ENCODE results near the gene PLXNA2.

The PLXNA2 gene

DNA sequence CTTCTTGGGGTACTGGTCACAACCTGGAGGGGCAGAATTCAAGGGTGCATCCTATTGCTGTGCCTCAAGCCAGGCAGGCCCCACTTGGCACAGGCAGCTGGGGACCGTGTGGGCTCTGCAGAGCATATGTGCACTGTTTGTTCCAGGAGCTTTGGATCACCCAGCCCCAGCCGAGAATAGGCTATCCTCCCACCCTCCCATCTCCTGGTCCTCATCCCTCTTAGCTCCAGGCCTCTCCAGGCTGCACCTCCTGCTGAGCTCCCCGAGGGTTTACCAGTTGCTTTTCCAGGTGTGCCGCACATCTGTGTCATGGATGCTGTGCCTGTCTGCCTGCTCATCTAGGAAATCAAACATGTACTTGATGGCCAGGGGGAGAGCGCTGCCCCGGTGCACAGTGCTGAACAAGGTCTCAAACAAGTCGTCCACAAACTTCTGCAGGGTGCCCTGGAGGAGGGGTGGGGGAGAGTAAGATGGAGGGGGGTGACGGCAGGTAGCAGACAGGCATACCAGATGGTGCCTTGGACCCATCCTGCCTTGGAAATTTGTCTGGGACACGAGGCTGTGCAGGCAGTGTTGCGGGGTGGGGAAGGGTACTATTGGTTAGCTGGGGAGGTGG, 212.8 kb downstream of the PLXNA2 start:
- Mint-ChIP-seq H3K27ac (no peak overlapping the region), H3K4me3 (no peak overlapping the region), H3K9me3 (no peaks in the 10 kb centered on the region), H3K36me3 (no peaks in the 10 kb centered on the region), H3K4me1 (no peaks in the 10 kb centered on the region)
- DNase-seq (ENCODE audit: low spot score in 2 of 2): no peak
- no peak for ATAC-seq

DNA sequence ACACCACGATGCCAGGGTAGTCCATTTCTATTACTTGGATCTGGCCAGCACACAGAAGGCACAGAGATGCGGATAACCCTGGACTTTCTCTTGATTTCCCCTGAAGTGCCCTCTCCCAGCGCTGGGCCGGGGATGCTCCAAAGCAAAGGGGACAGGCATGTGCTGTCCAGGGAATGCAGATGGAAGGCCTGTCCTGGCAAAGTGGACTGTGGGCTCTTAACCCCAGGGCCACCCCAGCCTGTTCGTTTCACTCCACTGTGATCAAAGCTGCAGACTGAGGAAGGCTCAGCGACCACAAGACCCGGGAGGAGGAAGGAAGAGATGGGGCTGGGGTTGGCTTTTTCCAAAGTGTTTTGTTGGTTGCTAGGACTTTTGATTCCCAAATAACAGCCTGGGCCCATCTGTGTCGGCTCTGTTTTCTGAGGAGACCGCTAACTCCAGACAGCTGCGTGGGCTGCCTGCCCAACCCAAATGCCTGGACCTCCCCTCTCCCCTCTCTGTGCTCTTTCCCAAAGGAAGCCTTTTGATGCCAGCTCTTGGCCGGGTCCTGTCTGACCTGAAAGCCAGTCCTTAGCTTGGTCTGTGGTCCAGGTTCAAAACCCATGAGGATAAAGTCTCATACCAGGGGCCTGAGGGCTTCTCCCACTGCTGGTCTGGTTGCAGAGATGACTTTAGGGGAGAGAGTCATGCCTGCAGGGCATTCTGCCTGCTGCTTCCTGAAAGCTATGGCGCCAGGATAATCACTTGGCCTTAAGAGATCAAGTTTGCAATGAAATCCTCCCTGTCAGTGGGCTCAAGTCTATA, 213.7 kb downstream of the PLXNA2 start:
- H3K4me3 Mint-ChIP-seq: no peak overlapping the region
- H3K9me3 Mint-ChIP-seq: no peaks in the 10 kb centered on the region
- ATAC-seq: no peak
- no peak overlapping the region for H3K27ac Mint-ChIP-seq
- no peaks in the 10 kb centered on the region for H3K36me3 Mint-ChIP-seq
- no peaks in the 10 kb centered on the region for H3K4me1 Mint-ChIP-seq
- DNase-seq (ENCODE audit: low spot score in 2 of 2): no peak

GRCh38 chr1:208029381-208030287, 214.6 kb downstream of the PLXNA2 start:
- Mint-ChIP-seq H3K36me3 (no peaks in the 10 kb centered on the region), H3K4me1 (no peaks in the 10 kb centered on the region), H3K4me3 (no peak overlapping the region), H3K27ac (no peak overlapping the region), H3K9me3 (no peaks in the 10 kb centered on the region)
- DNase-seq (ENCODE audit: low spot score in 2 of 2) (no peak), ATAC-seq (no peak)

- no peaks in the 10 kb centered on the region for H3K9me3 Mint-ChIP-seq
- DNase-seq (ENCODE audit: low spot score in 2 of 2) (no peak), ATAC-seq (no peak)
- no peak overlapping the region for H3K4me3 Mint-ChIP-seq
- H3K36me3 Mint-ChIP-seq: no peaks in the 10 kb centered on the region
- no peak overlapping the region for H3K27ac Mint-ChIP-seq
- no peaks in the 10 kb centered on the region for H3K4me1 Mint-ChIP-seq
Observed at GRCh38 chr1:208028526-208028925, 215.7 kb downstream of the PLXNA2 start.

GRCh38 chr1:208027861-208028260, 216.3 kb downstream of the PLXNA2 start:
- H3K4me1 Mint-ChIP-seq: no peaks in the 10 kb centered on the region
- H3K36me3 Mint-ChIP-seq: no peaks in the 10 kb centered on the region
- ATAC-seq (no peak), DNase-seq (ENCODE audit: low spot score in 2 of 2) (no peak)
- no peak overlapping the region for H3K4me3 Mint-ChIP-seq
- H3K9me3 Mint-ChIP-seq: no peaks in the 10 kb centered on the region
- no peak overlapping the region for H3K27ac Mint-ChIP-seq

DNA sequence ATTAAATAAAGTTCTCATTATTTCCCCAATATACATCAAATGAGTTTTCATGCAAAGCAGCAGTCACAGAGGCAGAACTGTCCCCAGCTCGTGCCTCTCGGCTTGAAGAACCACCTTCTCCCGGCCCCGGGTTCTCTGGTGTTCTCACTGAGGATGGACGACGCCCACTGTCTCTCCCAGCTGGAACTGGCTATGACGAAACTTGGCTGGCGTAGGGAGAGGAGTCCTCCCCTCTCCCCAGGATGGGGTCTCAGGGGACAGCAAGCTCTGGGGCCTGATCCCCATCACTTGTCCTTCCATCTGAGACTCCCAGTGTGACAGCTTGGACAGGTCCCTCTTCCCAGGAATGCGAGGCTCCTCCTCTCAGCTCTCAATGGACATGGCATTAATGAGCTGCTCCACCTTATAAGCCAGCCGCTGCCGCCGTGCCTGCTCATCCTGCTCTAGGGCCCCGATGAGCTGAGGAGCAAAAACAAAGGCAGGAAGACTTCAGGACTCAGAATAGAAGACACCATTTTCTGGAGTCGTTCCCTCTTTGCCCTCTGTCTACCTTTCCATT, 217.2 kb downstream of the PLXNA2 start:
- no peak for ATAC-seq
- Mint-ChIP-seq H3K36me3 (no peaks in the 10 kb centered on the region), H3K4me1 (no peaks in the 10 kb centered on the region), H3K9me3 (no peaks in the 10 kb centered on the region), H3K4me3 (no peak overlapping the region), H3K27ac (no peak overlapping the region)
- no peak for DNase-seq (ENCODE audit: low spot score in 2 of 2)

GRCh38 chr1:208025031-208025430, 219.2 kb downstream of the PLXNA2 start:
- Mint-ChIP-seq H3K27ac (no peak overlapping the region), H3K36me3 (no peaks in the 10 kb centered on the region), H3K9me3 (no peaks in the 10 kb centered on the region), H3K4me3 (no peak overlapping the region), H3K4me1 (no peaks in the 10 kb centered on the region)
- DNase-seq (ENCODE audit: low spot score in 2 of 2): no peak
- ATAC-seq: no peak

DNA sequence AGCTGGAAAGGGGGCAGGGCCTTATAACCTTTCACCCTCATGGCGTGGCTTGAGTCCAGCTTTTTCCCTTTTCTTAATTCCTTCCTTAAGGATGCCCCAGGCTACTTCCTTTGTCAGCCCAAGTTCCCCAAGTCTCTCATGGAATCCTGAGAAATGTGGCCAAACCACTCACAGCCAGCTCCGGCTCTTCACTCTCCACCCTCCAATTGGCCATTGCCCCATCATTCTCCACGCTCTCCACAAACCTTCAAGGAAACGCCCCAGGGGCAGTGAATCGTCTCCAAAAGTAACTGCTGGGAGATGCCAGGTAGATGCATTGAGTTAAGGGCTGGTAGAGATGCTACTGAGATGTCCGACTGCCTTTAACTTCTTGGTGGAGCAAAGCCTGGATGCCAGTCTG, 219.8 kb downstream of the PLXNA2 start:
- DNase-seq (ENCODE audit: low spot score in 2 of 2): no peak
- Mint-ChIP-seq H3K4me1 (no peaks in the 10 kb centered on the region), H3K9me3 (no peaks in the 10 kb centered on the region), H3K27ac (no peak overlapping the region), H3K36me3 (no peaks in the 10 kb centered on the region), H3K4me3 (no peak overlapping the region)
- ATAC-seq: no peak

- Mint-ChIP-seq H3K36me3 (no peaks in the 10 kb centered on the region), H3K9me3 (no peaks in the 10 kb centered on the region), H3K4me1 (no peaks in the 10 kb centered on the region), H3K27ac (no peak overlapping the region), H3K4me3 (no peak overlapping the region)
- ATAC-seq (no peak), DNase-seq (ENCODE audit: low spot score in 2 of 2) (no peak)
Observed at GRCh38 chr1:208019257-208019656, 224.9 kb downstream of the PLXNA2 start.

DNA sequence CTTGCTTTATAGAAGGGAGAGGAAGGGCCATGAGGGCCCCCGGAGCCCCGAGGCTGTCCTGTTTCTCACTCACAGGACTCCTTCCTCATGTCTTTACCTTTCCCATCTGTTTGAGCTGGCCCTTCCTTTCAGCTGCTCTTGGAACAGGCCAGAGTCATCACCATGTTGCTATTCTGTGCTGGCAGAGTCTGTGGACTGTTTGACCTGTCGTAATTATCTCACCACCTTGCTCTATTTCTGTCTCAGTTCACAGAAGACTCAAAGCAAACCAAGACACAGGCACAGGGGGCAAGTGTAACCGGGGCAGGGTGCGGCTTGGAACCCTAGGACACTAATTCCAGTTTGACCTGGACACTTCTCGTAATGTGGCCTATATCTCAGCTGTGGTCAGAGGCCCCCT, 228.9 kb downstream of the PLXNA2 start:
- DNase-seq (ENCODE audit: low spot score in 2 of 2) (no peak), ATAC-seq (peak; percentile 11)
- Mint-ChIP-seq H3K4me1 (no peaks in the 10 kb centered on the region), H3K4me3 (no peak overlapping the region), H3K9me3 (no peaks in the 10 kb centered on the region), H3K36me3 (no peaks in the 10 kb centered on the region), H3K27ac (no peak overlapping the region)

- H3K27ac Mint-ChIP-seq: no peak overlapping the region
- H3K9me3 Mint-ChIP-seq: no peaks in the 10 kb centered on the region
- H3K4me3 Mint-ChIP-seq: no peak overlapping the region
- DNase-seq (ENCODE audit: low spot score in 2 of 2) (no peak), ATAC-seq (no peak)
- H3K4me1 Mint-ChIP-seq: no peaks in the 10 kb centered on the region
- no peaks in the 10 kb centered on the region for H3K36me3 Mint-ChIP-seq
Observed at GRCh38 chr1:208013210-208013609, 231.0 kb downstream of the PLXNA2 start.

- DNase-seq (ENCODE audit: low spot score in 2 of 2) (no peak), ATAC-seq (no peak)
- Mint-ChIP-seq H3K4me3 (no peak overlapping the region), H3K36me3 (no peaks in the 10 kb centered on the region), H3K9me3 (no peaks in the 10 kb centered on the region), H3K4me1 (no peaks in the 10 kb centered on the region), H3K27ac (no peak overlapping the region)
Observed at GRCh38 chr1:208012721-208013120, 231.5 kb downstream of the PLXNA2 start.

GRCh38 chr1:208010487-208011071, 233.6 kb downstream of the PLXNA2 start:
- ATAC-seq (no peak), DNase-seq (ENCODE audit: low spot score in 2 of 2) (no peak)
- Mint-ChIP-seq H3K36me3 (no peaks in the 10 kb centered on the region), H3K4me3 (no peak overlapping the region), H3K27ac (no peak overlapping the region), H3K4me1 (no peaks in the 10 kb centered on the region), H3K9me3 (no peaks in the 10 kb centered on the region)

DNA sequence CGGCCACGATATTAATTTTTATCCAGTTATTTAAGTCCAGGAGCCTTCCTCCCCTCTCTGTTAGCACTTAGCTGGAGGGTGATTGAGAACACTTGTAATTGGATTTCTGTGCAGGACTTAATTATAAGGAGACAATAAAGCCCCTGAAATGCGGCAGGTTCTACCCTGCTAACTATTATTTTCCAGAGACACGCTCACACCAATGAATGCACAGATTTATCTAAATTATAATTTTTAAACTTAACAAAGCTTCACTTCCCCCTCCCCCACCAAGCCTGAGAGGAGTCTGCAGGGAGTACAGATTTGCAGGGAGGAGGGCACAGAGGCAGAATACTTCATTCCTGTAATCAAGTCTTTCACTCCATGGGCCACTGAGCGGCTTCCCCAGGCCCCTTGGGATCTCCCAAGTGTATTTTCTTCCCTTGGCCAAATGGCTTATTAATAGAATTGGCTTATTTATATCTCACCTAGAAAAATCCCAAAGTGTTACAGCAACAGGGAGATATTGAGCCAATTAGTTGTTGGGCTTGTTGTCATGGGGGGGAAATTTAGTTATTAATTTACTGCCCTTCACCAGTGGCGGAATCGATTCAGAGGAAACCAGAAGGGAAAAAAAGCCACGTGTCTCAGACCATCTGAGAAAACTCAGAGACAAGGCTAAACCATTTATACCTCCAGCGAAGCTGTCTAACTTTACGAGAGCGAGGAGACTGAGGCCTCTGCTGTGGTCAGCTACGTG, 234.3 kb downstream of the PLXNA2 start:
- DNase-seq (ENCODE audit: low spot score in 2 of 2): no peak
- H3K4me1 Mint-ChIP-seq: no peaks in the 10 kb centered on the region
- H3K36me3 Mint-ChIP-seq: no peaks in the 10 kb centered on the region
- H3K4me3 Mint-ChIP-seq: no peak overlapping the region
- no peak overlapping the region for H3K27ac Mint-ChIP-seq
- no peaks in the 10 kb centered on the region for H3K9me3 Mint-ChIP-seq
- no peak for ATAC-seq

Data from stimulated activated effector memory CD8-positive, alpha-beta T cell treated with anti-CD3 and anti-CD28 coated beads, Interleukin-12 subunit alpha, Interleukin-12 subunit beta, amount 100 ng/mL, for 72 hours (primary cell).